Esophagus squamous epithelium (tissue), 4 donors: ENCODE results near the gene NR2F1-AS1.

Source experiments
- CTCF ChIP-seq, 6 experiments: fragments of 450-650 bp in 4 of 6; fragments of 200-600 bp in 2 of 6; sonication (generic) in 2 of 6; IDR thresholded peaks; one replicate each; pipeline ENCODE4 v1.5.1; 2016 to 2019; ENCODE audit warnings: antibody characterized with exemption in 6 of 6, mild to moderate bottlenecking in 4 of 6, moderate library complexity in 4 of 6
- POLR2A ChIP-seq, 4 donors: fragments of 450-650 bp; IDR thresholded peaks; one replicate each; pipeline ENCODE4 v1.6.1; 2017; ENCODE audit warnings: antibody characterized with exemption in 4 of 4, mild to moderate bottlenecking in 4 of 4, moderate library complexity in 3 of 4

- no peak for TF ChIP-seq CTCF (IDR thresholded peaks at IDR 0.05)
- TF ChIP-seq POLR2A (IDR thresholded peaks at IDR 0.05), result no peak
These were observed 45.8 kb upstream of the NR2F1-AS1 start for GRCh38 chr5:93626801-93627200.
